HG03196 (cell line): ENCODE measurements around the gene SFT2D2.

Source experiments
- ATAC-seq: cut with Tn5 transposase; IDR thresholded peaks from one replicate; pipeline ENCODE4 v1.9.1; 2021; ENCODE audit not compliant: unreplicated experiment

The SFT2D2 gene

GRCh38 chr1:168263130-168263529, 37.3 kb downstream of the SFT2D2 start:
- ATAC-seq: no peak

DNA sequence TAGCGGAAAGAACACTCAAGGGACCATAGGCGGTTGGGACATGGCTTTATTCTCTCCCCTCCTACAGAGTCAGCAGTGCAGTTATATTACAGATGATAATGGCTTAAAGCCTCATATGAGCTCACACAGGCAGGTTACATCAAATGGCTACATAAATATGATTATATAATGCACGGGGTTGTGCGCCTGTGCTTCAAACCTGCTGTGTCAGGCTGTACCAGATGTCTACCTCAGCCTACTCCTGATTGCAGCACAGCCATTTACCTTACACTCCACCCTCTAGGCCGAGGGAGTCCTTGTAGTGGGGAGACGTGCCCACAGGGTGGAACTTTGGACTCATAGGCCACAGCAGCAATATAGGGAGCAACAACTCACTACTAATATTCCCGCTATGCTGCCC, 38.5 kb downstream of the SFT2D2 start:
- no peak for ATAC-seq

DNA sequence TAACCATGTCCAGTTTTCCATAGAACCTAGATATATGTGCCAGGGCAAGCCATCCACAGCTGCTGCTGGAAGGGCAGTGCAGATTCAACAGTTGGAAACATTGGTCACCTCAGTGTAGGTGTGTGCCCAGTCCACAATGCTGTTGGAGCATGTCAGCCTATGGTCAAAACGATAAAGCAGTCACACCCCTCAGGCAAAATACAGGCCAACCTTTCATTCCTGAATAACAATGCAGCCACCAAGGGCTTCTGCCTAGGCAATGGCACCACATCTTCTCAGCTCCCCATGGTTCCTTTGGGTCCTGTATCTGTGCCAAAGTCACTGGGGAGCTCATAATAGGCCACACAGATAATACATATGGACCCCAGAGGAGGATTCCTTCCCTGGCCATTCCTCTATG, 39.8 kb downstream of the SFT2D2 start:
- ATAC-seq: no peak

- ATAC-seq: no peak
Measured at GRCh38 chr1:168266644-168267186, 40.9 kb downstream of the SFT2D2 start.

GRCh38 chr1:168271636-168272035, 45.8 kb downstream of the SFT2D2 start:
- no peak for ATAC-seq

GRCh38 chr1:168273575-168273974, 47.8 kb downstream of the SFT2D2 start:
- ATAC-seq: no peak

DNA sequence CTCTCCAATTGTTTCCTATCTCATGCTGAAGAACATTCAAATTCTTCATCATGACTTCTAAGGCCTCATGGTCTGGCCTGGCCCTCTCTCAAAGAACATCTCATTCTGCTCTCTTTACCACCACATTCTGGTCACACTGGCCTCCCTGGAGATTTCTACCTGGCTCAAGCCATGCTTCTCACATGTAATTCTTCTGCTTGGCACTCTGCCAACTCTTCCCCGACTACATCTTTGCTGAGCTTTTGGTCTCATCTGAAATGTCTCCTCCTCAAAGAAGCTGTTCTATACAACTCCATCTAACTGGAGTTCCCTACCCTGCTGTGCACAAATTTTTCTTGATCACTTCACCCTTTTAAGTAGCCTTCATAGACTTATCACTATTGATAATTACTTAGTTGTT, 53.4 kb downstream of the SFT2D2 start:
- ATAC-seq: no peak

GRCh38 chr1:168280296-168280927, 54.6 kb downstream of the SFT2D2 start, which contains the start of gene TBX19:
Gene TBX19 (plus strand): TSS chr1:168280877. CDS start chr1:168281091, 214 bp downstream.
- no peak for ATAC-seq

GRCh38 chr1:168281603-168282325, 56.0 kb downstream of the SFT2D2 start:
- no peak for ATAC-seq

GRCh38 chr1:168285521-168285790, 59.7 kb downstream of the SFT2D2 start:
- no peak for ATAC-seq

GRCh38 chr1:168285971-168286927, 60.4 kb downstream of the SFT2D2 start:
- no peak for ATAC-seq

- ATAC-seq: no peak
Measured at GRCh38 chr1:168287237-168287664, 61.4 kb downstream of the SFT2D2 start.

DNA sequence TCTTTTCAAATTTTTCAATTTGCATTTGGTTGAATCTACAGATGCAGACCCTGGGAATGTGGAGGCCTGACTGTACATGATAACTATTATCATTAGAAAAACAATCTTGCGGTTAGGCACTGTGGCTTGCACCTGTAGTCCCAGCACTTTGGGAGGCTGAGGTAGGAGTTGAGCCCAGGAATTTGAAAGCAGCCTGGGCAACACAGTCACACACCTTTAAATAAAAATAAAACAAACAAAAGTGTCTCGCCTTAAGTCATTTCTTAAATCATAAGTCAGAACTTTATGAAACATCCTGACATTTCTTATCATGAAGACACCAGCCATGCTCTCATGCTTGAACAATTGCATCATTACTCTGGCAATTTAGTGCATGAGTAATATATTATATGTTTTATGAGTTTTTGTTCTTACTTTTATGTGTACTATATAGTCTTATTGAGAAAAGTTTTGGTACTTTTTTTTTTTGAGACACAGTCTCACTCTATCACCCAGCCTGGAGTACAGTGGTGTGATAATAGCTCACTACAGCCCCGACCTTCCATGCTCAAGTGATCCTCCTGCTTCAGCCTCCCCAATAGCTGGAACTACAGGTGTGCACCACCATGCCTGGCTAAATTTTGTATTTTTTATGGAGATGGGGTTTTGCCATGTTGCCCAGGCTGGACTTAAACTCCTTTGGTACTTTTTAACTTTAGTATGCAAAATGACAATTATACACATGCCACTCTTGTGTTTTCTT, 62.7 kb downstream of the SFT2D2 start:
- ATAC-seq: no peak

- no peak for ATAC-seq
Measured at GRCh38 chr1:168291222-168291837, 65.5 kb downstream of the SFT2D2 start.

GRCh38 chr1:168293356-168293755, 67.6 kb downstream of the SFT2D2 start:
- ATAC-seq: no peak

GRCh38 chr1:168295411-168296114, 69.8 kb downstream of the SFT2D2 start:
- no peak for ATAC-seq

- no peak for ATAC-seq
Measured at GRCh38 chr1:168297019-168297730, 71.4 kb downstream of the SFT2D2 start.

GRCh38 chr1:168298446-168298845, 72.6 kb downstream of the SFT2D2 start:
- ATAC-seq: no peak

DNA sequence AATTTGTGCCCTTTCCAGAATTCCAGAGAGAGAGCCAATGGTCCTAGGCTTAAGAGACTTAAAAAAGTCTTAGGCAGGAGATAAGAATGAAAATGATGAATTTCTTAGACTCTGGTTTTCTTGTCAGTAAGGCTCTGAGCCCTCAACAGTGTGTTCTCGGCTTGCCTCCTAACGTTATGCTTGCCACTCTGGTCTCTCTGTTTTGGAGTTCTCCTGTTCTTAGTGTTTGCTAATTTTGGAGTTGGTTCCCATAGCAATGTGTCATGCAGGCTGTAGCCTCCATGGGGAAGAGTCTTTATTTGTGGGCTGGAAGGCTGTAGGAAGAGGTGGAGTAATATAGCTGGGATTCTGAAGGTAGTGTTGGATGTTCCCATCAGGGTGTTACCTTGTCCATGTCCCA, 74.8 kb downstream of the SFT2D2 start:
- ATAC-seq: no peak
